ENCODE data around the gene KRT14.

GRCh38 chr17:41542357-41542756 is 44.3 kb downstream of the KRT14 start:
- no peak for TF ChIP-seq CTCF (IDR thresholded peaks at IDR 0.05; ENCODE audit: borderline replicate concordance, extremely low read depth, low read length, poor library complexity, severe bottlenecking)
- no peak for TF ChIP-seq EZH2 (IDR thresholded peaks at IDR 0.05; ENCODE audit: borderline replicate concordance, low read depth, low read length, severe bottlenecking)
